HepG2 (cell line): ENCODE measurements around the gene MOGAT3. TPM values are rescaled to one million over a fixed set of nuclear protein-coding genes. Genes with fewer than 3 reads are reported as not detected.

Source experiments
- BHLHE40 ChIP-seq: IDR thresholded peaks from 2 replicates; pipeline ENCODE4 v1.6.1; 2011; ENCODE audit warnings: low read length, improper control_type of control experiment
- CCAR2 ChIP-seq: fragments of 200-400 bp; formaldehyde crosslinking; optimal IDR thresholded peaks from 2 replicates; pipeline ENCODE3; 2018; ENCODE audit warnings: low read depth, mild to moderate bottlenecking, low read length, moderate library complexity
- FLYWCH1 ChIP-seq: sonication (generic); formaldehyde crosslinking; IDR thresholded peaks from 2 replicates; pipeline ENCODE4 v1.8.1; 2023; ENCODE audit warnings: mild to moderate bottlenecking, missing genetic modification reagents
- FOXC1 ChIP-seq: sonication (generic); formaldehyde crosslinking; IDR thresholded peaks from 2 replicates; pipeline ENCODE4 v1.8.0; 2022; ENCODE audit warnings: mild to moderate bottlenecking, missing genetic modification reagents, borderline replicate concordance
- FOXP1 ChIP-seq, 2 experiments: fragments of 450-650 bp in 1 of 2; IDR thresholded peaks; 2 replicates each; pipeline ENCODE4 v1.6.1; 2017 to 2018; ENCODE audit warnings: antibody characterized with exemption in 1 of 2
- JUN ChIP-seq: sonication (generic); formaldehyde crosslinking; IDR thresholded peaks from 2 replicates; pipeline ENCODE4 v1.4.0; 2020; ENCODE audit warnings: mild to moderate bottlenecking, missing genetic modification reagents
- MTF1 ChIP-seq: sonication (generic); formaldehyde crosslinking; IDR thresholded peaks from 2 replicates; pipeline ENCODE4 v1.5.0; 2020; ENCODE audit warnings: missing genetic modification reagents
- RERE ChIP-seq: IDR thresholded peaks from 2 replicates; pipeline ENCODE4 v1.6.1; 2016; ENCODE audit warnings: low read depth, missing genetic modification reagents, missing compliant biosample characterization
- RNF219 ChIP-seq: sonication (generic); formaldehyde crosslinking; IDR thresholded peaks from 2 replicates; pipeline ENCODE4 v1.5.0; 2020; ENCODE audit warnings: mild to moderate bottlenecking, missing genetic modification reagents
- SRSF4 ChIP-seq: fragments of 200-400 bp; formaldehyde crosslinking; IDR thresholded peaks from one replicate; pipeline ENCODE4 v1.6.1; 2018; ENCODE audit warnings: mild to moderate bottlenecking, low read depth, low read length, moderate library complexity; ENCODE audit not compliant: poor library complexity, severe bottlenecking
- TAF1 ChIP-seq: sonication (generic); formaldehyde crosslinking; IDR thresholded peaks from 2 replicates; pipeline ENCODE4 v1.4.0; 2020; ENCODE audit warnings: missing genetic modification reagents
- TARDBP ChIP-seq: sonication (generic); formaldehyde crosslinking; IDR thresholded peaks from 2 replicates; pipeline ENCODE4 v1.8.0; 2022; ENCODE audit warnings: mild to moderate bottlenecking, missing genetic modification reagents
- TBX2 ChIP-seq: sonication (generic); formaldehyde crosslinking; IDR thresholded peaks from 2 replicates; pipeline ENCODE4 v1.5.0; 2020; ENCODE audit warnings: missing genetic modification reagents, mild to moderate bottlenecking, borderline replicate concordance
- TSC22D2 ChIP-seq: sonication (generic); formaldehyde crosslinking; IDR thresholded peaks from 2 replicates; pipeline ENCODE4 v1.5.1; 2020; ENCODE audit warnings: missing genetic modification reagents, mild to moderate bottlenecking, borderline replicate concordance
- ZFP36 ChIP-seq: fragments of 150-350 bp; IDR thresholded peaks from 2 replicates; pipeline ENCODE4 v1.6.1; 2018; ENCODE audit warnings: borderline replicate concordance, low read length, low read depth; ENCODE audit not compliant: partially characterized antibody
- ZMYM2 ChIP-seq: sonication (generic); formaldehyde crosslinking; IDR thresholded peaks from 2 replicates; pipeline ENCODE4 v1.8.0; 2022; ENCODE audit warnings: mild to moderate bottlenecking, missing genetic modification reagents
- ZNF687 ChIP-seq: sonication (generic); formaldehyde crosslinking; IDR thresholded peaks from 2 replicates; pipeline ENCODE4 v1.5.1; 2020; ENCODE audit warnings: mild to moderate bottlenecking, missing genetic modification reagents, moderate library complexity
- polyA plus RNA-seq, 8 experiments: library from polyadenylated mRNA; depleted of rRNA in 3 of 8; stranded (reverse) in 7 of 8; unstranded in 1 of 8; fragments of >200 nt; fragmentation: Illumina TruSeq in 4 of 8; extraction: Trizol in 4 of 8; gene quantifications; 2 replicates each; pipeline versions ENCODE4 v1.2.1 to v1.2.3, GENCODE V29; 2011 to 2016; ENCODE audit warnings: low read depth in 4 of 8, missing spikeins in 1 of 8, mixed read lengths in 1 of 8; ENCODE audit not compliant: insufficient read depth in 1 of 8
- total RNA-seq, 5 experiments: library from RNA; depleted of rRNA; stranded (reverse); fragments of >200 nt; fragmentation: Illumina TruSeq; extraction: Trizol; gene quantifications; 2 replicates each; pipeline ENCODE4 v1.2.3, GENCODE V29; 2016; ENCODE audit warnings: low read depth in 1 of 5

The MOGAT3 gene
- total and polyA plus RNA-seq, 2 of the 13 experiments (the other 11 are each of a cell fraction or from before 2014, with no cell fraction given) = 22.5 to 30.5 TPM

- TF ChIP-seq FLYWCH1 (CRISPR knock-in tag) (0 out of 2 replicates have a peak, but pooled peaks have one; percentile 76), TAF1 (CRISPR knock-in tag) (peak; percentile 54; the same call in 1 of the 2 replicates), RNF219 (CRISPR knock-in tag) (no peak), RERE (CRISPR knock-in tag) (no peak), FOXP1 (IDR thresholded peaks at IDR 0.05) (no peak), FOXP1 (CRISPR knock-in tag; IDR thresholded peaks at IDR 0.05) (no peak), TARDBP (CRISPR knock-in tag) (no peak), BHLHE40 (no peak), CCAR2 (no peak), ZNF687 (CRISPR knock-in tag) (peak; percentile 33; the same call in 1 of the 2 replicates), ZFP36 (no peak), TBX2 (CRISPR knock-in tag) (no peak), JUN (CRISPR knock-in tag) (no peak), TSC22D2 (CRISPR knock-in tag) (no peak), FOXC1 (CRISPR knock-in tag) (peak; percentile 75; the same call in 1 of the 2 replicates), MTF1 (CRISPR knock-in tag) (no peak), ZMYM2 (CRISPR knock-in tag) (peak; percentile 92), SRSF4 (no peak)
Observed at GRCh38 chr7:101218236-101219125, 17.6 kb upstream of the MOGAT3 start (continued).
